Endothelial cell of umbilical vein (primary cell): ENCODE measurements around the gene STXBP5L.

ENCODE experiments used
- EZH2 ChIP-seq: IDR thresholded peaks from 2 replicates; pipeline ENCODE4 v1.6.1; 2012; ENCODE audit warnings: borderline replicate concordance, low read depth, mild to moderate bottlenecking, moderate library complexity, low read length, inconsistent platforms; ENCODE audit not compliant: severe bottlenecking
- FOS ChIP-seq: IDR thresholded peaks from 2 replicates; pipeline ENCODE4 v1.6.1; 2011; ENCODE audit warnings: mild to moderate bottlenecking, low read length, moderate library complexity, borderline replicate concordance; ENCODE audit not compliant: insufficient read depth
- JUN ChIP-seq: IDR thresholded peaks from 2 replicates; pipeline ENCODE4 v1.6.1; 2011; ENCODE audit warnings: borderline replicate concordance, low read depth; ENCODE audit not compliant: insufficient read length, insufficient read depth
- MAX ChIP-seq: IDR thresholded peaks from 2 replicates; pipeline ENCODE4 v1.6.1; 2011; ENCODE audit not compliant: insufficient read depth, insufficient read length
- POLR2A ChIP-seq: IDR thresholded peaks from 2 replicates; pipeline ENCODE4 v1.6.1; 2012; ENCODE audit warnings: low read depth, mild to moderate bottlenecking, control low read depth, low read length
- POLR2AphosphoS5 ChIP-seq: IDR thresholded peaks from 2 replicates; pipeline ENCODE4 v1.6.1; 2012; ENCODE audit warnings: low read depth, mild to moderate bottlenecking, control low read depth, low read length, moderate library complexity; ENCODE audit not compliant: insufficient read depth
- TF ChIP-seq, protein P1 (sequence below), 2 donors: IDR thresholded peaks; 1 replicate in 1 of 2; 2 replicates in 1 of 2; pipeline ENCODE4 v1.5.1; 2011; ENCODE audit warnings: low read length in 2 of 2, mild to moderate bottlenecking in 2 of 2, moderate library complexity in 2 of 2, control low read depth in 1 of 2, inconsistent platforms in 1 of 2, low read depth in 1 of 2; ENCODE audit not compliant: insufficient read depth in 1 of 2; ENCODE audit errors: extremely low read depth in 1 of 2

DNA sequence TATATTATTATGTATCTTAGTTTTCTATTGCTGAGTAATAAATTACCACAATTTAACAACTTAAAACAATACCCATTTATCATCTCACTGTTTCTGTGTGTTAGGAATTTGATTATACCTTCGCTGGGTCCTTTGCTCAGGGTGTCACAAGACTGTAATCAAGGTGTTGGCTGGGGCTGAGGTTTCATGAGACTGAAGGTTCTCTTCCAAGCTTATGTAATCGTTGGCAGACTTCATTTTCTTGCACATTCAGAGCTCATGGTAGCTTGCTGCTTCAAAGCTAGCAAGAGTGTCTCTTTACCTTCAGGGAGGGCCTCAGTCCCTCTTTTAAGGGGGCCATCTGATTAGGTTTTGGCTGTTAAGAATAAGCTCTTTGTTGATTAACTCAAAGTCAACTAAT, 344.7 kb downstream of the STXBP5L start:
- TF ChIP-seq, protein P1, sequence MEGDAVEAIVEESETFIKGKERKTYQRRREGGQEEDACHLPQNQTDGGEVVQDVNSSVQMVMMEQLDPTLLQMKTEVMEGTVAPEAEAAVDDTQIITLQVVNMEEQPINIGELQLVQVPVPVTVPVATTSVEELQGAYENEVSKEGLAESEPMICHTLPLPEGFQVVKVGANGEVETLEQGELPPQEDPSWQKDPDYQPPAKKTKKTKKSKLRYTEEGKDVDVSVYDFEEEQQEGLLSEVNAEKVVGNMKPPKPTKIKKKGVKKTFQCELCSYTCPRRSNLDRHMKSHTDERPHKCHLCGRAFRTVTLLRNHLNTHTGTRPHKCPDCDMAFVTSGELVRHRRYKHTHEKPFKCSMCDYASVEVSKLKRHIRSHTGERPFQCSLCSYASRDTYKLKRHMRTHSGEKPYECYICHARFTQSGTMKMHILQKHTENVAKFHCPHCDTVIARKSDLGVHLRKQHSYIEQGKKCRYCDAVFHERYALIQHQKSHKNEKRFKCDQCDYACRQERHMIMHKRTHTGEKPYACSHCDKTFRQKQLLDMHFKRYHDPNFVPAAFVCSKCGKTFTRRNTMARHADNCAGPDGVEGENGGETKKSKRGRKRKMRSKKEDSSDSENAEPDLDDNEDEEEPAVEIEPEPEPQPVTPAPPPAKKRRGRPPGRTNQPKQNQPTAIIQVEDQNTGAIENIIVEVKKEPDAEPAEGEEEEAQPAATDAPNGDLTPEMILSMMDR (IDR thresholded peaks at IDR 0.05; ENCODE audit: extremely low read depth in 1 of 2, insufficient read depth in 1 of 2, low read depth in 1 of 2, low read length in 2 of 2), result no peak
- no peak for TF ChIP-seq POLR2A
- no peak for TF ChIP-seq POLR2AphosphoS5
- no peak for TF ChIP-seq JUN
- no peak for TF ChIP-seq FOS
- TF ChIP-seq MAX, result no peak
- no peak for TF ChIP-seq EZH2
